Suprapubic skin (tissue), 3 donors: Measurements from ENCODE around the gene TUSC7.

Experiments used
- EP300 ChIP-seq: sonication (generic); formaldehyde crosslinking; IDR thresholded peaks from one replicate; pipeline ENCODE4 v1.6.1; 2017; ENCODE audit warnings: antibody characterized with exemption
- POLR2A ChIP-seq, 2 donors: fragments of 450-650 bp; IDR thresholded peaks; one replicate each; pipeline ENCODE4 v1.6.1; 2017; ENCODE audit warnings: antibody characterized with exemption in 2 of 2, mild to moderate bottlenecking in 2 of 2, moderate library complexity in 2 of 2
- TF ChIP-seq, protein P1 (sequence below), 2 donors: fragments of 200-600 bp in 1 of 2; fragments of 450-650 bp in 1 of 2; sonication (generic) in 1 of 2; IDR thresholded peaks; one replicate each; pipeline ENCODE4 v1.5.1; 2016 to 2019; ENCODE audit warnings: antibody characterized with exemption in 2 of 2, mild to moderate bottlenecking in 1 of 2, moderate library complexity in 1 of 2

DNA sequence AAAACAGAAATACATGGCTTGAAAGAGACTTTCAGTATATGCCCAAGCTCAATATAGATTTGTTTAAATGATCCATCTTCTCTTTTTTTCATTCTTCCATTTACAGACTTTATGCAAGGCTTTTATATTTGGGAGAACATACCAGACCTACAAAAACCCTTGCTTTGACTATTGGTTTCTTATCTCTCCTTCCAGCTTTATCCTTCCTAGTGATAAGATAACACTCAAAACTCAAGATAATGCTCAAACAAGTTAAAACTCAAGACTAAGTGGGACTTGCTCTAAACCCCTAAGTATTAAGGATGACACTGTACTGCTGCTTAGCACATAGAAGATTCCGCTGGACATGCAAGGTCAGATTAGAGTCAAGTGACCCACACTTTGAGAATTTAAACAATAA, 8.0 kb downstream of the TUSC7 start:
- TF ChIP-seq, protein P1, sequence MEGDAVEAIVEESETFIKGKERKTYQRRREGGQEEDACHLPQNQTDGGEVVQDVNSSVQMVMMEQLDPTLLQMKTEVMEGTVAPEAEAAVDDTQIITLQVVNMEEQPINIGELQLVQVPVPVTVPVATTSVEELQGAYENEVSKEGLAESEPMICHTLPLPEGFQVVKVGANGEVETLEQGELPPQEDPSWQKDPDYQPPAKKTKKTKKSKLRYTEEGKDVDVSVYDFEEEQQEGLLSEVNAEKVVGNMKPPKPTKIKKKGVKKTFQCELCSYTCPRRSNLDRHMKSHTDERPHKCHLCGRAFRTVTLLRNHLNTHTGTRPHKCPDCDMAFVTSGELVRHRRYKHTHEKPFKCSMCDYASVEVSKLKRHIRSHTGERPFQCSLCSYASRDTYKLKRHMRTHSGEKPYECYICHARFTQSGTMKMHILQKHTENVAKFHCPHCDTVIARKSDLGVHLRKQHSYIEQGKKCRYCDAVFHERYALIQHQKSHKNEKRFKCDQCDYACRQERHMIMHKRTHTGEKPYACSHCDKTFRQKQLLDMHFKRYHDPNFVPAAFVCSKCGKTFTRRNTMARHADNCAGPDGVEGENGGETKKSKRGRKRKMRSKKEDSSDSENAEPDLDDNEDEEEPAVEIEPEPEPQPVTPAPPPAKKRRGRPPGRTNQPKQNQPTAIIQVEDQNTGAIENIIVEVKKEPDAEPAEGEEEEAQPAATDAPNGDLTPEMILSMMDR (IDR thresholded peaks at IDR 0.05): no peak
- no peak for TF ChIP-seq EP300
- no peak for TF ChIP-seq POLR2A (IDR thresholded peaks at IDR 0.05)
